ENCODE data around the gene PRKCA.
"Not testable (repeated sequence)": the region's sequence is repeated elsewhere in the genome, so short reads cannot be mapped to it uniquely, and the experiment has no call there.

PRKCA gene

DNA sequence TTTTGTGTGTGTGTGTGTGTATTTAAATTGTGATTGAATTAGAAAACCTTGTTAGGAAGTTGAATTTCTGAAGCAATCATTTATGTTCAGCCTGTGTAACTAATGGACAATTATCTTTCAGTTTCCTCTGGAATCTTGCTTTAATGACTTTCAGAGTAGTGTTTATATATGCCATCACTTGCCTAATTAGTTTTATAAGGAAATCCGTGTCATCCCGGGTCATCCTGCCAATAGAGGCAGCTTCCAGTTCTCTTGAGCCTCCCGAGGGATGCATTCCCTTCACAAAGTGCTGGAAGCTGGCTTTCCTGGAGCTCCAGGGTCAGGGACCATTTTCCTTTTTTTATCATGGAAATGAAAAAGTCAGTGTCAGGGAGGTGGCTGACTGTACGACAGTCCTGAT, 42.9 kb downstream of the PRKCA start:
- H3K36me3 Mint-ChIP-seq (ENCODE audit: low read depth) = peaks cover 28% of the 10 kb centered on the region
- H3K9me3 Mint-ChIP-seq = no peaks in the 10 kb centered on the region
- H3K27me3 Mint-ChIP-seq = no peaks in the 10 kb centered on the region
- no peak overlapping the region for H3K4me3 Mint-ChIP-seq
- DNase-seq (no peak), ATAC-seq (no peak)
- no peak overlapping the region for H3K27ac Mint-ChIP-seq
- H3K4me1 Mint-ChIP-seq = peaks cover 58% of the 10 kb centered on the region

DNA sequence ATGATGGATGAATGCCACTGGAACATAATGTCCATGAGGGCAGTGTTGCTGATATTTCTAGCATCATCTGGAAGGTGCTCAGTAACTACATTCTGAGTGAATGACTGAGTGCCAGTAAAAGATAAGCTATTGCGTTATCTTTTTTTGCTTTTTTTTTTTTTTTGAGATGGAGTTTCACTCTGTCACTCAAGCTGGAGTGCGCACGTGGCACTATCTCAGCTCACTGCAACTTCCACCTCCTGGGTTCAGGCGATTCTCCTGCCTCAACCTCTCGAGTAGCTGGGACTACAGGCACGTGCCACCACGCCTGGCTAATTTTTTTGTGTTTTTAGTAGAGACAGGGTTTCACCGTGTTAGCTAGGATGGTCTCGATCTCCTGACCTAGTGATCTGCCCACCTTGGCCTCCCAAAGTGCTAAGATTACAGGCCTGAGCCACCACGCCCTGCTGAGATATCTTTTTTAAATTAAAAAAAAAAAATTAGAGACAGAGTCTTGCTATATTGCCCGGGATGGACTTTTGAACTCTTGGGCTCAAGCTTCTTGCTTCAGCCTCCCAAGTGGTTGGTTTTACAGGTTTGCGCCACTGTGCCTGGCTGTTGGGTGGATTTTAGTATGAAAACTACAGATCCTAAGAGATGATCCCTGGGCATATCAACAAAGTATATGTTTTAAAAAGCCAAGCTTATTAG, 43.7 kb downstream of the PRKCA start:
- H3K27ac Mint-ChIP-seq, H3K9me3 Mint-ChIP-seq, H3K27me3 Mint-ChIP-seq, H3K4me3 Mint-ChIP-seq, ATAC-seq, DNase-seq: not testable (repeated sequence)
- Mint-ChIP-seq H3K36me3 (ENCODE audit: low read depth) (peaks cover 24% of the 10 kb centered on the region), H3K4me1 (peaks cover 59% of the 10 kb centered on the region)

DNA sequence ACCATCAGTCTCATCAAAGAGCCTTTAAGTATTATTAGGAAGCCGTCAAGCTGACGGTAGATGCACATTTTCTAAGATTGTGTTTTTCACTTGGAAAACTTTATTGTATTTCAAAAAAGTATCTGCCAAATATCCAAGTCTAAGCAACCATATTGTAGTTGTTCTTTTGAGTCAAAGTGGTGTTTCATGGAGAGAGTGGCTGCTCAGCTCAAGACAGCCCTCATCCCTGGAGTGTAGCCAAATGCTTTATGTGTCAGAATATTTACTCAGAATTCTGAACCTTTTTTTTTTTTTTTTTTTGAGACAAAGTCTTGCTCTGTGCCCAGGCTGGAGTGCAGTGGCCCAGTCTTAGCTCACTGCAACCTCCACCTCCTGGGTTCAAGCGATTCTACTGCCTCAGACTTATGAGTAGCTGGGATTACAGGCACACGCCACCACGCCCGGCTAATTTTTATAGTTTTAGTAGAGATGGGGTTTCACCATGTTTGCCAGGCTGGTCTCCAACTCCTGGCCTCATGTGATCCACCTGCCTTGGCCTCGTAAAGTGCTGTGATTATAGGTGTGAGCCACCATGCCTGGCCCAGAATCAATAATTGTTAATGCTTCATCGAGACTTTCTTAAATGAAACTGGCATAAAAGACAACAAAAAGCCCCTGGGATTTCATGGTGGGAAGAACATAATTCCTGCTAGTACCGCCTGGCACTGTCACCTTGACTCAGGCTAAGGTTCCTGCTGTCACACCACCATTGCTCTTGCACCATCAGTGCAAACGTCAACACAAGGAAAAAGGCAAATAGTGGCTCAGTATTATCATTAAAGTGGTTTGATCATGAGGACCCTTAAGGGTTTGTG, 45.5 kb downstream of the PRKCA start:
- Mint-ChIP-seq H3K9me3 (no peaks in the 10 kb centered on the region), H3K27me3 (no peaks in the 10 kb centered on the region), H3K4me1 (peaks cover 68% of the 10 kb centered on the region), H3K36me3 (ENCODE audit: low read depth) (peaks cover 19% of the 10 kb centered on the region), H3K27ac (peak overlapping the region; percentile 88), H3K4me3 (no peak overlapping the region)
- DNase-seq (no peak), ATAC-seq (peak; percentile 42)

DNA sequence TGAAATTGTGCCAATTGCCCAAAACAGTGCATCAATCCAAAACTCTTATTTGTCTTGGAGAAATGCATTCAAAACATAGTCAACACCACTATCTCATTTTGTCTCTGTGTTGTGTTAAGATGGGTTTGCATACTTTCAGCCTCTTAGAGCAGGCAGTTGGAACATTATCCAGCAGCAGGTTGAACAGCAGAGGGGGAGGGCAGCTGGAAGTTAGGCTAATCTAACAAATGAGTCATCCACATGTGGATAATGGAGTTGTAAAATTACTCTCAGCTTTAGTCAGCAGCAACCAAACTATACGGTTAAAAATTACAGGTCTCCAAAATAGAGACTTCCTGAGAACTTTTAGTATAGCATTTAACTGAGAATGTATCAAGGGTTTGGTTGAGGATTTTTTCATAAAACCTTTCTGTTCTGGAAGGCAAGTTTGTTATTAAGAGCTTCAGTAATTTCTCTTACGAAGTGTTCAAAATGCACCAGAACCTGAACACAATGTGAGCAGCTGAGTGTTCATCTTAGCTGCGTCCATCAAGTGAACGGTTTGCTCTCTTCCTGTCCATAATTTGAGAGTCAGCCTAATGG, 46.3 kb downstream of the PRKCA start:
- H3K4me3 Mint-ChIP-seq = peak overlapping the region; percentile 42
- DNase-seq (peak; percentile 36), ATAC-seq (peak; percentile 69)
- no peaks in the 10 kb centered on the region for H3K27me3 Mint-ChIP-seq
- peaks cover 26% of the 10 kb centered on the region for H3K36me3 Mint-ChIP-seq (ENCODE audit: low read depth)
- peaks cover 69% of the 10 kb centered on the region for H3K4me1 Mint-ChIP-seq
- peak overlapping the region; percentile 88 for H3K27ac Mint-ChIP-seq
- H3K9me3 Mint-ChIP-seq = no peaks in the 10 kb centered on the region

DNA sequence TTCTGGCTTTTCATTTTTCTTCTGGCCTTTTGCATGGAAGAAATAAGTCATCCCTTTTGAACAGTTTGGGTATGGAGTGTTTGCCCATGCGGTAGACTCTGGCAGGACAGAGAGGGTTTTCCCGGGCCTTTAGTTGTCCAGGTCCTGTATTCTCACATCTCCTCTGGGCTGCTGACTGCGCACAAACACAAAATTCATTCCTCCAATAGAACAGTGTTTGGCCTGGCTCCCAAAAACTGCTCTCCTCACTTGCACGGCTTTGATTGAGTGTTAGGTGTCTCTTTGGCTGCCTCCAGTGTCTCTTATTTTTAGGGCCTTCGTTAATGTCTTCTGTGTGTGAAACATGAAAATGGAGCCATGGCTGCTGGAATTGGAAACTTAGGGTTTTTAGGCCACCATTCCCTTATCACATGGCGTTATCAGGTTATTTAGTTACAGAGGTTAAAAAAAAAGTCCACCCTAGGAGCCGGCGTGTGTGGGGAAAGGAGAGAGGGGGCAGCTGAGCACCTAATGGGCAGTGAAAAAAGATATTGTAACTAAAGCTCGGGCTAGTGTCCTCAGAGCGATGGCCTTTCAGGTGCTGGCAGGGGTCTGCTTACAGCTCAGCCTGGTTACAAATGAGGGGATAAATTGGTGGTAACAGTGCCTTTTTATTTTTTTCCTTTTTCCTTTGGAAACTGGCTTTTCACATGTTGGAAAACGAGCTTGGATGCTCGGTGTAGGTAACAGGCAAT, 47.3 kb downstream of the PRKCA start:
- Mint-ChIP-seq H3K4me1 (peaks cover 78% of the 10 kb centered on the region), H3K4me3 (peak overlapping the region; percentile 42), H3K9me3 (no peaks in the 10 kb centered on the region), H3K27ac (peak overlapping the region; percentile 88), H3K36me3 (ENCODE audit: low read depth) (peaks cover 33% of the 10 kb centered on the region), H3K27me3 (no peaks in the 10 kb centered on the region)
- no peak for DNase-seq
- ATAC-seq = no peak

DNA sequence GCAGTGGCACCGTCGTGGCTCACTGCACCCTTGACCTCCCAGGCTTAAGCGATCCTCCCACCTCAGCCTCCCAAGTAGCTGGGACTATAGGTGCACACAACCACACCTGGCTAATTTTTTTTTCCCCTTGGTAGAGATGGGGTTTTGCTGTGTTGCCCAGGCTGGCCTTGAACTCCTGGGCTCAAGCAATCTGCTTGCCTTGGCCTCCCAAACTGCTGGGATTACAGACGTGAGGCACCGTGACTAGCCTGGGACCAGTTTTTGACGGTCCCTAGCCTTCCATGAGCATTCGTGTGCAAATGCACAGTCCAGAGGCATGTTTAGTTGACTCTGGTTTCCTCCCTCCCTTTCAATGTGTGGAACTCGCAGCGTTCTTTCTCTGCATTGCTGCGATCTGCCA, 48.2 kb downstream of the PRKCA start:
- peaks cover 84% of the 10 kb centered on the region for H3K4me1 Mint-ChIP-seq
- peak overlapping the region; percentile 68 for H3K27ac Mint-ChIP-seq
- not testable (repeated sequence) for H3K4me3 Mint-ChIP-seq, ATAC-seq, DNase-seq, H3K27me3 Mint-ChIP-seq, H3K9me3 Mint-ChIP-seq
- H3K36me3 Mint-ChIP-seq (ENCODE audit: low read depth) = peaks cover 37% of the 10 kb centered on the region

DNA sequence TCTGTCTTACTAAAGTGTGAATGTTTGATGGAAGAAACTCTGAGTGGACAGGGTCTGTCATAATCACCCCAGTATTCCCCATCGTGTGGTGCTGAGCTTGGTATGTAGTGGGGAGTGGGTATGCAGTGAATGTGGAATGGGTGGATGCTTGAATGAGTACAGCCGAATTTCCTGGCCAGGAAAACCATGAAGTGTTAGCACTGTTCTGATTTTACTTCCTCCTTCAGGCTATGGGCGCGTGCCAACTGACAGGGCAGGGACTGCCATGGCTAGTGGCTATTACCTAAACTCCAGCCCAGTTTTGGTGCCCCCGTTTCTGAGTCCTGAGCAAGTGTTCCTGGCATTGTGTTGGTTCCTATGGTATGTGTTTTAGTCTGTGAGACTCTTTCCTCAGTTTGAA, 48.6 kb downstream of the PRKCA start:
- Mint-ChIP-seq H3K4me1 (peaks cover 86% of the 10 kb centered on the region), H3K27me3 (no peaks in the 10 kb centered on the region), H3K9me3 (no peaks in the 10 kb centered on the region), H3K4me3 (no peak overlapping the region), H3K27ac (peak overlapping the region; percentile 68), H3K36me3 (ENCODE audit: low read depth) (peaks cover 37% of the 10 kb centered on the region)
- DNase-seq = no peak
- ATAC-seq = no peak

DNA sequence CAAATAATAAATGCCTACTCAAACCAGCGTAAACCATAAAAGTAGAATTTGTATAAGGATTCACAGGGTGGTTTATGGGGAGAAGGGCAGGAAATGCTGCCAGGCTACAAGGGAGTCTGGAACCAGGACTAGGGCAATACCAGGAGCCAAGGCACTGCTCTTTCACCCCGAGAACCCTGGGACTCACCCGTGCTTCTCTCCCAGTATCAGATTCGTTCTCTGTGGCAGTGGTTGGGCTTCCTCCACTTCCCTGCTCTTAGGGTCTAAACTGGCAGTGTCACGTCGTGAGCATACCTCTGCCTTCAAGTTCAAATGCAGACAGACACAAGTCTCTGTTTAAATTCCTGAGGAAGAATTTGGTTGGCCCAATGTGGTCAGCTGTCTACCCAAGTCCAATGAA, 49.3 kb downstream of the PRKCA start:
- Mint-ChIP-seq H3K4me3 (no peak overlapping the region), H3K9me3 (no peaks in the 10 kb centered on the region), H3K27me3 (no peaks in the 10 kb centered on the region), H3K4me1 (peaks cover 88% of the 10 kb centered on the region), H3K36me3 (ENCODE audit: low read depth) (peaks cover 39% of the 10 kb centered on the region), H3K27ac (no peak overlapping the region)
- ATAC-seq (no peak), DNase-seq (no peak)

DNA sequence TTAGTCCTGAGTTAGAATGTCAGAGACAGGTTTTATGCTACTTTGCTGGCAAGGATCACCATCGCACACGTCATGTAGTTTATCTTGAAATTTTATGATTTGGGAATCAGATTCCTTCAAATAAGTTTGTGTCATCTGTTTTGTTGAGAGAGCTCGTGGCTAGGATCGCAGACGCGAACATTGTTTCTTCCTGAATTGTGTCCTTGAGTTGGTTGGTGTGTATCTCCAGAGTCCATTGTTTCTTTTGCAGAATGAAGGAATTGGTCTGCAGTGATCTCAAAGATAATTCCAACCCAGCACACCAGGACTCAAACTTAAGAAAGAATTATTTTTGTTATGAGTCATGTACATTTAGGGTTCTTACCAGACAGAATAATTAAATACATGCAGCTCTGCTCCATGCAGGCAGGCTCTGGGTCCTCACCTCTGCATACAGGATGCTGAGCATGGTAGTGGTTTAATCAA, 51.6 kb downstream of the PRKCA start:
- Mint-ChIP-seq H3K36me3 (ENCODE audit: low read depth) (peaks cover 38% of the 10 kb centered on the region), H3K27me3 (no peaks in the 10 kb centered on the region)
- DNase-seq = no peak

DNA sequence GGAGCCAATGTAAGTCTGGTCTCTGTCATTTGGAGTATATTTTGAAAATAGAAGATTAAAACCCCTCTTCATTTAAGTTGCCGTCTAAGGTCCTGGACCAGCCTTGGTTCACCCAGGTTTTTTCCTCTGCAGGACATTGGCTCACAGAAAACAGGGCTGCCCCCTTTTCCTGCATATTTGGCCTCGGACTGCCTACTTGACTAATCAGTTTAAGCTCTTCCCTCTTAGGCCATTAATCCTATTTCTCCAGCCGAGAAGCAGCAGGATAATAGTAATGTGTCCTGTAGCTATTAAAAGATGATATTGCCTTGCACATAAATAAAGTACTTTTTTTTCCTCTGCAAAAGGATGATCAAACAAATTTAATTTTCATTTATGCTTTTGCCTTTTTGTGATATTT, 52.1 kb downstream of the PRKCA start:
- ATAC-seq (no peak), DNase-seq (no peak)
- Mint-ChIP-seq H3K27me3 (no peaks in the 10 kb centered on the region), H3K4me3 (no peak overlapping the region), H3K27ac (no peak overlapping the region), H3K9me3 (no peaks in the 10 kb centered on the region), H3K4me1 (peaks cover 82% of the 10 kb centered on the region), H3K36me3 (ENCODE audit: low read depth) (peaks cover 36% of the 10 kb centered on the region)

More for the DNA sequence above, 51.6 kb downstream of the PRKCA start:
- Mint-ChIP-seq H3K4me1 (peaks cover 87% of the 10 kb centered on the region), H3K4me3 (no peak overlapping the region), H3K27ac (no peak overlapping the region), H3K9me3 (no peaks in the 10 kb centered on the region)
- ATAC-seq = no peak

DNA sequence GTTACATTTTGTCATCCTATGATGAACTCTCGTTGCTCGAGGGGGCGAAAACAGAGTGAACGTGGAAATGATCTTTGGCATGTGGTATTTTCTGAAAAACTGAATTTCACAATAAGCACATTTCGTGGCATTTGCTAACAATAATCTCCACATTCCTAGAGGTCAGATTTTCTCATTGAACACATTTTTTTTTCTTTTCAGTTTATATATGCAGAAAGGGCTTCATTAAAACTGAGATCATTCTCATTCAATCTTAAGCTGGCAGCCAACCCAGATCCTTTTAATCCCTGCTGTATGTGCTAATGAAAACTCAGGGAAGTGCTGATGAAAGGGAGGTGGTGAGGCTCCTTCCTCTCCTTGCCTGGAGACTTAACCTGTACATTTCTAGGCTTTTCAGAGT, 52.6 kb downstream of the PRKCA start:
- H3K4me1 Mint-ChIP-seq = peaks cover 82% of the 10 kb centered on the region
- H3K27me3 Mint-ChIP-seq = no peaks in the 10 kb centered on the region
- H3K9me3 Mint-ChIP-seq = no peaks in the 10 kb centered on the region
- H3K36me3 Mint-ChIP-seq (ENCODE audit: low read depth) = peaks cover 36% of the 10 kb centered on the region
- no peak overlapping the region for H3K27ac Mint-ChIP-seq
- DNase-seq (no peak), ATAC-seq (no peak)
- H3K4me3 Mint-ChIP-seq = no peak overlapping the region

DNA sequence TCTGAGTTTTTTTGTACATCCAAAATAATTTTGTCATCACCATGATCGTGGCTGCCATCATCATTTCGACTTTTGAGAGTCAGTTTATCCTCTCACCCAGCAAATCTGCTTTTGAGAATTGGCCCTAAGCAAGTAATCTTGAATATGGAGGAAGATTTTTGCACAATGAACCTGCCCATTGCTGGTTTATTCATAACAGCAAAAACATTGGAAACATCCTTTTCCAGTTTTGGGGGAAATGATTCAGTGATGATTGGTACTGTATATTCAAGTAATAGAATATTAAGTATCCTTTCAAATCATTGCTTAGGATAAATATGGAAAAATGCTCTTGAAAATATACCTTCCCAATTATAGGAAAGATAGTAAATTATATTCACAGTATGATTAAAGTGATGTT, 53.1 kb downstream of the PRKCA start:
- Mint-ChIP-seq H3K27ac (no peak overlapping the region), H3K36me3 (ENCODE audit: low read depth) (peaks cover 36% of the 10 kb centered on the region), H3K27me3 (no peaks in the 10 kb centered on the region), H3K4me3 (no peak overlapping the region), H3K4me1 (peaks cover 83% of the 10 kb centered on the region), H3K9me3 (no peaks in the 10 kb centered on the region)
- DNase-seq (no peak), ATAC-seq (no peak)

DNA sequence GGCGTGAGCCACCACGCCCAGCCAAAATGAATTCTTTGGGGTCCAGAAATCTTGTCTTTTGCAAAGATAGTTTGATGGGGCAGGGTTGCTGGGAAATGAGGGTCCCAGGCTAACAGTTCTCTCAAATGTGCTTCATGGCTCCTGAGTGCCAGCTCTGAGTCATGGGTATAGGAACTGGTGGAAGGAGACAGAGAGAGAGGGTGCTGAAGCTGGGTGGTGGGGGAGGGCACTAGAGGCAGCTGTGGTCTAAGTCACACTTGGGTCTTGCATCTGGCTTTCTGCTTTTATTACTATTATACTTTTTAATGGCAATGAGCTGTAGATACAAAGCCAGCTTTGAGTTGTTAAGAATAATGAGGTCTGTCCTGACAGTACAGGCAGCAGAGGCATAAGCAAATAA, 54.6 kb downstream of the PRKCA start:
- peaks cover 34% of the 10 kb centered on the region for H3K36me3 Mint-ChIP-seq (ENCODE audit: low read depth)
- H3K27me3 Mint-ChIP-seq = no peaks in the 10 kb centered on the region
- peaks cover 84% of the 10 kb centered on the region for H3K4me1 Mint-ChIP-seq
- H3K4me3 Mint-ChIP-seq = no peak overlapping the region
- ATAC-seq (peak; percentile 66), DNase-seq (no peak)
- no peaks in the 10 kb centered on the region for H3K9me3 Mint-ChIP-seq
- H3K27ac Mint-ChIP-seq = peak overlapping the region; percentile 46

DNA sequence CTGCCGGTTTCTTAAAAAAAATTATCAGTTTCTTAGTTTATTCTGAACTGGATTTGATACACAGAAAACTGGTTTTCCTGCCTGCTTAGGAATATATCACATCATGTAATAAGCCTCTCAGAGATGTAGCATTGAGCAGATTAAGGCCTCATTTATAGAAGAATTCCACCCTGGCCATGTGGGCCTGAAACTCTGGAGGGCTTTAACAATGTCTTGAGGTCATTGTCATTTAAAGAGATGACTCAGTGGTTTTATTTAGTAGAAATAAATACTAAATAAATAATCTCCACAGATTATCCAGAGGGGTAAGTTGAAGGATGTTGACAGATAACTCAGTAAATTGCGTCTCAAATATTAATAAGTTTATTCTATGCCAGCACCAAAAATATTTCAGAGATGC, 56.9 kb downstream of the PRKCA start:
- ATAC-seq = no peak
- H3K27me3 Mint-ChIP-seq = no peaks in the 10 kb centered on the region
- H3K27ac Mint-ChIP-seq = no peak overlapping the region
- H3K9me3 Mint-ChIP-seq = no peaks in the 10 kb centered on the region
- DNase-seq = no peak
- H3K4me1 Mint-ChIP-seq = peaks cover 84% of the 10 kb centered on the region
- peaks cover 25% of the 10 kb centered on the region for H3K36me3 Mint-ChIP-seq (ENCODE audit: low read depth)
- H3K4me3 Mint-ChIP-seq = no peak overlapping the region
